ENCODE results near the gene CLP1. TPM values are rescaled to one million over a fixed set of nuclear protein-coding genes. Genes with fewer than 3 reads are reported as not detected.

Gene CLP1
- total RNA-seq, 2 experiments from 2014 or later: 11.3 to 14.2 TPM

GRCh38 chr11:57632116-57632515, 25.4 kb upstream of the CLP1 start:
- Mint-ChIP-seq H3K4me3 (no peak overlapping the region), H3K36me3 (ENCODE audit: low read depth) (no peaks in the 10 kb centered on the region), H3K27me3 (ENCODE audit: low read depth) (peaks cover 15% of the 10 kb centered on the region), H3K4me1 (ENCODE audit: low read depth) (no peaks in the 10 kb centered on the region), H3K9me3 (no peaks in the 10 kb centered on the region), H3K27ac (no peak overlapping the region)
- CTCF ChIA-PET: interaction anchor here (0.6 to 4.0 kb wide), 5 partner anchors 8 to 75 kb away, joined by 3 to 26 read pairs (median 3); no protein-coding TSS in a partner anchor
- intact Hi-C loops (cut with micrococcal nuclease): no loop called here
- DNase-seq: no peak

GRCh38 chr11:57633394-57634070, 24.0 kb upstream of the CLP1 start:
- DNase-seq: no peak
- Mint-ChIP-seq H3K4me3 (no peak overlapping the region), H3K27me3 (ENCODE audit: low read depth) (peaks cover 17% of the 10 kb centered on the region), H3K4me1 (ENCODE audit: low read depth) (peaks cover 6% of the 10 kb centered on the region), H3K9me3 (no peaks in the 10 kb centered on the region), H3K36me3 (ENCODE audit: low read depth) (no peaks in the 10 kb centered on the region), H3K27ac (no peak overlapping the region)
- CTCF ChIA-PET: interaction anchor here (1.5 to 4.0 kb wide), 3 partner anchors 6 to 175 kb away, joined by 4 to 26 read pairs (median 10); no protein-coding TSS in a partner anchor
- intact Hi-C loops (cut with micrococcal nuclease): no loop called here

- CTCF ChIA-PET: interaction anchor here (1.5 to 1.8 kb wide), 2 partner anchors 10 to 176 kb away, joined by 4 to 10 read pairs; no protein-coding TSS in a partner anchor
- Mint-ChIP-seq H3K36me3 (ENCODE audit: low read depth) (no peaks in the 10 kb centered on the region), H3K4me3 (no peak overlapping the region), H3K4me1 (ENCODE audit: low read depth) (peaks cover 11% of the 10 kb centered on the region), H3K27me3 (ENCODE audit: low read depth) (peaks cover 17% of the 10 kb centered on the region), H3K27ac (no peak overlapping the region), H3K9me3 (no peaks in the 10 kb centered on the region)
- no peak for DNase-seq
- intact Hi-C loops (cut with micrococcal nuclease): no loop called here
These were observed 23.3 kb upstream of the CLP1 start for GRCh38 chr11:57634311-57634710.

GRCh38 chr11:57635246-57635645, 22.3 kb upstream of the CLP1 start:
- H3K9me3 Mint-ChIP-seq: no peaks in the 10 kb centered on the region
- H3K27me3 Mint-ChIP-seq (ENCODE audit: low read depth): peaks cover 21% of the 10 kb centered on the region
- CTCF ChIA-PET: interaction anchor here (1.5 to 1.6 kb wide), 2 partner anchors 9 to 177 kb away, joined by 4 to 8 read pairs; no protein-coding TSS in a partner anchor
- no peak for DNase-seq
- H3K36me3 Mint-ChIP-seq (ENCODE audit: low read depth): no peaks in the 10 kb centered on the region
- peaks cover 18% of the 10 kb centered on the region for H3K4me1 Mint-ChIP-seq (ENCODE audit: low read depth)
- H3K4me3 Mint-ChIP-seq: no peak overlapping the region
- intact Hi-C loops (cut with micrococcal nuclease): no loop called here
- H3K27ac Mint-ChIP-seq: no peak overlapping the region

GRCh38 chr11:57637626-57638004, 19.9 kb upstream of the CLP1 start:
- CTCF ChIA-PET: interaction anchor here (1.6 to 9.5 kb wide), 3 partner anchors 11 to 72 kb away, joined by 4 to 258 read pairs (median 7); partner anchors contain the start of gene UBE2L6
- H3K36me3 Mint-ChIP-seq (ENCODE audit: low read depth): no peaks in the 10 kb centered on the region
- peaks cover 18% of the 10 kb centered on the region for H3K4me1 Mint-ChIP-seq (ENCODE audit: low read depth)
- no peaks in the 10 kb centered on the region for H3K9me3 Mint-ChIP-seq
- peak overlapping the region; percentile 84 for H3K4me3 Mint-ChIP-seq
- peaks cover 20% of the 10 kb centered on the region for H3K27me3 Mint-ChIP-seq (ENCODE audit: low read depth)
- H3K27ac Mint-ChIP-seq: no peak overlapping the region
- DNase-seq: no peak
- intact Hi-C loops (cut with micrococcal nuclease): no loop called here

GRCh38 chr11:57638005-57638781, 19.4 kb upstream of the CLP1 start:
- peak overlapping the region; percentile 84 for H3K4me3 Mint-ChIP-seq
- H3K9me3 Mint-ChIP-seq: no peaks in the 10 kb centered on the region
- peaks cover 20% of the 10 kb centered on the region for H3K27me3 Mint-ChIP-seq (ENCODE audit: low read depth)
- H3K27ac Mint-ChIP-seq: no peak overlapping the region
- no peaks in the 10 kb centered on the region for H3K36me3 Mint-ChIP-seq (ENCODE audit: low read depth)
- DNase-seq: peak; percentile 22
- H3K4me1 Mint-ChIP-seq (ENCODE audit: low read depth): peaks cover 18% of the 10 kb centered on the region
- intact Hi-C loops (cut with micrococcal nuclease): no loop called here
- CTCF ChIA-PET: interaction anchor here (1.6 to 12.3 kb wide), 5 partner anchors 7 to 145 kb away, joined by 4 to 258 read pairs (median 26); partner anchors contain the start of gene UBE2L6

- Mint-ChIP-seq H3K27ac (no peak overlapping the region), H3K9me3 (no peaks in the 10 kb centered on the region), H3K4me3 (peak overlapping the region; percentile 84), H3K4me1 (ENCODE audit: low read depth) (peaks cover 18% of the 10 kb centered on the region), H3K36me3 (ENCODE audit: low read depth) (no peaks in the 10 kb centered on the region), H3K27me3 (ENCODE audit: low read depth) (peaks cover 19% of the 10 kb centered on the region)
- CTCF ChIA-PET: interaction anchor here (1.0 to 12.3 kb wide), 8 partner anchors 8 to 300 kb away, joined by 3 to 258 read pairs (median 12); partner anchors contain the start of genes P2RX3 and UBE2L6
- peak; percentile 23 for DNase-seq
- intact Hi-C loops (cut with micrococcal nuclease): no loop called here
These were observed 18.7 kb upstream of the CLP1 start for GRCh38 chr11:57638811-57639320.

- intact Hi-C loops (cut with micrococcal nuclease): no loop called here
- H3K4me3 Mint-ChIP-seq: peak overlapping the region; percentile 84
- no peaks in the 10 kb centered on the region for H3K9me3 Mint-ChIP-seq
- peaks cover 16% of the 10 kb centered on the region for H3K27me3 Mint-ChIP-seq (ENCODE audit: low read depth)
- peak; percentile 39 for DNase-seq
- no peak overlapping the region for H3K27ac Mint-ChIP-seq
- peaks cover 18% of the 10 kb centered on the region for H3K4me1 Mint-ChIP-seq (ENCODE audit: low read depth)
- CTCF ChIA-PET: interaction anchor here (0.6 to 12.3 kb wide), 15 partner anchors 8 to 885 kb away, joined by 3 to 258 read pairs (median 9); partner anchors contain the start of genes P2RX3, RTN4RL2 and UBE2L6
- H3K36me3 Mint-ChIP-seq (ENCODE audit: low read depth): no peaks in the 10 kb centered on the region
These were observed 18.1 kb upstream of the CLP1 start for GRCh38 chr11:57639321-57640067.

- no peaks in the 10 kb centered on the region for H3K9me3 Mint-ChIP-seq
- H3K27me3 Mint-ChIP-seq (ENCODE audit: low read depth): peaks cover 11% of the 10 kb centered on the region
- DNase-seq: no peak
- no peaks in the 10 kb centered on the region for H3K36me3 Mint-ChIP-seq (ENCODE audit: low read depth)
- intact Hi-C loops (cut with micrococcal nuclease): no loop called here
- H3K27ac Mint-ChIP-seq: no peak overlapping the region
- H3K4me1 Mint-ChIP-seq (ENCODE audit: low read depth): peaks cover 18% of the 10 kb centered on the region
- CTCF ChIA-PET: interaction anchor here (0.6 to 12.3 kb wide), 29 partner anchors 9 to 1212 kb away, joined by 3 to 258 read pairs (median 5); partner anchors contain the start of genes P2RX3, RTN4RL2 and UBE2L6
- H3K4me3 Mint-ChIP-seq: no peak overlapping the region
These were observed 17.3 kb upstream of the CLP1 start for GRCh38 chr11:57640068-57640800.

- Mint-ChIP-seq H3K27ac (no peak overlapping the region), H3K4me3 (no peak overlapping the region), H3K9me3 (no peaks in the 10 kb centered on the region), H3K4me1 (ENCODE audit: low read depth) (peaks cover 18% of the 10 kb centered on the region), H3K36me3 (ENCODE audit: low read depth) (no peaks in the 10 kb centered on the region), H3K27me3 (ENCODE audit: low read depth) (peaks cover 20% of the 10 kb centered on the region)
- intact Hi-C loops (cut with micrococcal nuclease): loop anchor here (1.0 kb wide), 5 partner anchors 73 to 296 kb away; no protein-coding TSS in a partner anchor
- CTCF ChIA-PET: interaction anchor here (0.6 to 12.3 kb wide), 32 partner anchors 10 to 1211 kb away, joined by 3 to 258 read pairs (median 4); partner anchors contain the start of genes RTN4RL2, SELENOH and UBE2L6
- peak; percentile 48 for DNase-seq
These were observed 16.4 kb upstream of the CLP1 start for GRCh38 chr11:57641011-57641807.
